GM21381 (cell line): Measurements from ENCODE around the gene SHISAL1.

Experiments
- ATAC-seq: cut with Tn5 transposase; IDR thresholded peaks from one replicate; pipeline ENCODE4 v1.9.1; 2021; ENCODE audit warnings: mild to moderate bottlenecking, moderate library complexity; ENCODE audit not compliant: unreplicated experiment

SHISAL1 gene

GRCh38 chr22:44344407-44344806 lies 31.7 kb upstream of the SHISAL1 start:
- no peak for ATAC-seq

DNA sequence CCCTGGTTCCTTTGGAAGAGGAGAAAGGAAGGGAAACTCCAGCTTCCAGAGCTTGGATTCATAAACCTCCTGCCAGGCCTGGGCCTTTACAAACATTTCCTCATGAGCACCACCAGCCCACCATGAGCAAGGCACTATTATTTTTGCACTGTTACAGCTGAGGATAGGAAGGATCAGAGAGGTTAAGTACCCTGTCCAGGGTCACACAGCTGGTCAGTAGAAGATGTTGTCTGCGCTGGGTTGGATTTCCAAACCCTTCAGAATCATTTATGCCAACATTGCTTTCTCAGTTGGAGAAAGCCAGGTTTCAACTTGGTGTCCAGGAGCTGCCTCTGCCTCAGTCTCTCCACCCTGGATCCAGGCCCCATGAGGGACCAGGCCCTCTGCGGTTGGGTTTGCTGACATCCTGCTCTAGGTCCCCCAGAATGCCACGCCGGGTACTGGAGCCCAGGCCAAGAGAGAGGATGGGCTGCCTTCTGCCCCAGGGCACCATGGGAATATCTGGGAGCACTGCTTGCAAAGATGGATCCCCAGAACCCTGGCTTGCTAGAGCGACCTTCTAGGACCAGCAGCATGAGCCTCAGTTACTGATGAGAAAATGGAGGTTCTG lies 29.7 kb upstream of the SHISAL1 start:
- ATAC-seq: no peak

DNA sequence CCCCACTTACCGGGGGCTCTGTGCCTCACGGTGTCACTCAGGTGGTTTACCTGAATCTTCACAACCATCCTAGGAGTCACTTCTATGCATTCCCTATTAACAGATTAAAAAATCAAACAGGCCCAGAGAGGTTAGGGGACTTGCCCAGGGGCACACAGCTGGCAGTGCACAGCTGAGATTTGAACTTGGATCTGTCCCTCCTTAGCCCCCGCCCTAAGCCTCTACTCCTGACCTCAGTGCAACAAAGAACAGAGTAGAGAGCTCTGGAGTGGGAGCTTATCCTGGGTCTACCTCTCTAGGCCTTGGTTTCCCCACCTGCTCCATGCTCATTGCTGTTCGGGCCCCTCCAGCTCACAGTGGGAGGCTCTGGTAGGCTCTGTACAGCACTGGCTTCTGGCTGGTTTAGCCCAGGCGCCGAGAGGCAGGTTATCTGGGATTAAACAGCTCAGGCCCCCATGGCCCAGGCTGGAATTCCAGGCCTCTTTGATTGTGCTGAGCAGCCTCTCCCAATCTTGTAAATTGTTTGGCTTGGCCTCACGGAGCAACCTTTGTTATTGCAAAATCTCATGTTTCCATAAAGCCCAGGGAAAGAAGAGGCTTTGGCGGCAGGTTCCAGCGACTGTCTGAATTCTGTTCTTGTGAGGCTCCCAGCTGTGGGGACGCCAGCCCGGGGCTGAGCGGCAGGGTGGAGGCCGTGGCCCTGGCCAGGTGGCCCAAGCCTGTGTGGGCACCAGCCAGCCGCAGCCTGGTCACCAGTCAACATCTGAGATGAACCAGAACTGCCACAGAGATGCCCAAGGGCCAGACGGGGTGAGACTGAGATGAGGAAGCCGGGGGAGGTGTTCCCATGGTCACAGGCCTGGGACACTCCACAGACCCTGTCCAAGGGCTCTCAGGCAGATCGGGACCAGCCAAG lies 28.9 kb upstream of the SHISAL1 start:
- ATAC-seq: no peak

DNA sequence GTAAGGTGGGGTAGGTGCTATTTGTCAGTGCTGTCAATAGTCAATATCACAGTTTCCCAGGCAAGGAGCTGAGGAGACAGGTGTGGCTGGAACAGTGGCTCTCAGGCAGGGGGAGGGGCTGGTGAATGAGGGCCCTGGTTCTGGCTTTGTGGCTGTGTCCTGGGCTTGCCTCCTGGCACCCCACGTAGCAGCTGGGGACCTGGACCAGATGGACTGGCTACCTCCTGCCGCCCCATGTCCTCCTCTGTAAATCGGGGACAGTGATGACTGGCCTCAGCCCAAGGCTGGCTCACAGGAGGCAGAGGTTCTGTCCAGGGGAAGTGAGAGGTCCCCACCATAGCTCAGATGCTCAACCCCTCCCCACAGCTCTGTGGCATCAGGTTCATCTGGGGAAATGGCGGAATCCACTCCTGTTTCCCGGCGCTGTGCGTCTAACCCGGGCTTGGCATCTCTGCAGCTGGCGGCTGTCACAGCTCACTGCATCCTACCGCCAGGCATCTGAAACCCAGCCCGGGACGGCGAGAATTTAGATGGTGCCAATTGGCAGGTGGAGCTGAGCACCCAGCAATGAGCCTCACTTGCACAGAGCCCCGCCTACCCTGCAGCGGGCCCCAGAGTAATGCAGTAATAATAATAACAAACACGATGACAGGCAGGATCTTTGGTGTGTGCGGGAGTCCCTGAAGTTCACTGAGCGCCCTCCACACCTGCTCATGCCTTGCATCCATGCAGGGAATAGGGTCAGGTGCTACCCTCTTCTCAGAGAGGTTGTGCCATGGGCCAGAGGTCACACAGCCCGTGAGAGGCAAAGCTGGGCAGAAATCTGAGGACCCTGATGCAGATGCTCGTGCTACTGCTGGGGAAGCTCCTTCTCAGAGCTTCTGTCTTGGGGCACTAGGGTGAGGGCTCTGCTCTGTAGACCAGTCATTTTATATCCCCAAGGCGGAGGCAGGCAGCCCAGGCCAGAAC lies 27.8 kb upstream of the SHISAL1 start:
- no peak for ATAC-seq

DNA sequence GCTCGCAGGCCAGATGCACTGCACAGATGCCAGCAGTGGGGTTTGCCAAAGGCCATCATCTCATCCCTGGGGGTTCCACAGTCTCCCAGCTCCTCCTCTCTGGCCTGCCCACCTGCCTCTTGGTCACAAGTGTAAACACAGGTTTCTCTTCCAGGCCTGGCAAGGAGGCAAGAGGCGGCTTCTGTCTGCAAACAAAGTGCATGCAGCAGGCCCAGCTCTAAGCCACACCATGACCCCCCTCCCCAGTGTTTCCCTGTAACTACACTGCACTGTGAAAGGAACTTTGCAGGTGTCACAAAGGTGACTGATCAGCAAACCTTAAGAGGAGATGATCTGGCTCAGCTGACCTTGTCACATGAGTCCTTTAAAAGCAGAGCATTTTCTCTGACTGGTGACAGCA lies 26.2 kb upstream of the SHISAL1 start:
- no peak for ATAC-seq

DNA sequence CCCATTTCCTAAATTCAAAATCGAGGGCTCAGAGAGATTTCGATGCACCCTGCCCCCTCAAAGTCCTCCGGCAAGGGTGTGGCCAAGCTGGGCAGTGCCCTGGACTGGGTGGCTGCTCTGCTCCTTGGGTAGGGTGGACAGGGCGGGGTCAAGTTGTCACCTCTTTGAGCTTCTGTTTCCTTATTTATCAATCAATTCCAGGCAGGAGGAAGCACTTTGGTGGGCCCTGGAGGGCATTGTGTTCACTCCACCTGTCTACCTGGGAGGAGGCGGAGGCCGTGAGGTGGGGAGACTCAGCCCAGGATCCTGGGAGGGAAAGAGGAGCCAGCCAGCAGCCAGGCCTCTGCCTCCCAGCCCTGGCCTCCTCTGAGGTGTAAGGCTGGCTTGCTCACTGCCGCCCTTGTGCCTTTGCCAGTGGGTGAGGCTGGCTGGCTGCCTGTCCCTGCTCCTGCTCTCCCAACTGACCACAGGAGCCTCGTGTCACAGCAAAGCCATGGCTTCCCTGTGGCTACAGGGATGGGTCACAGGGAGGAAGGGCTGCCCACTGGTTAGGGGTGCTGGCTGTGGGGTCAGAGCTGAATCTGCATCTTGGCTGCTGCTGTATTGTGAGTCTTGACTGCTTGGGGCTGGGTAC lies 25.5 kb upstream of the SHISAL1 start:
- ATAC-seq: no peak

DNA sequence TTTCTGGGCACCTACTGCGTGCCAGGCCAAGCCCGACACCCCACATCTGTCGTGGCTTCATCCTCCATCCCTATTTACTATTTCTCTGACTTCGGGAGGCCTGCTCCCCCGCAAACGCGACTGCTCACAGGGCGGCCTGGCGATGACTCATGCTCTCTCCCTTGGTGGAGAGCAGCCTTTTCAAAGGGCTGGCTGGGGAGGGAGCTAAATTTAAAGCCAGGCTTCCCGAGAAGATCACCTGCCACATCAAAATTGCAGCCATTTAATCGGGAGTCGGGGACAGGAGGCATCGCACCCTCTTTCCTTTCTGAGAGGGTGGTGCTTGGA lies 24.9 kb upstream of the SHISAL1 start:
- ATAC-seq: no peak

DNA sequence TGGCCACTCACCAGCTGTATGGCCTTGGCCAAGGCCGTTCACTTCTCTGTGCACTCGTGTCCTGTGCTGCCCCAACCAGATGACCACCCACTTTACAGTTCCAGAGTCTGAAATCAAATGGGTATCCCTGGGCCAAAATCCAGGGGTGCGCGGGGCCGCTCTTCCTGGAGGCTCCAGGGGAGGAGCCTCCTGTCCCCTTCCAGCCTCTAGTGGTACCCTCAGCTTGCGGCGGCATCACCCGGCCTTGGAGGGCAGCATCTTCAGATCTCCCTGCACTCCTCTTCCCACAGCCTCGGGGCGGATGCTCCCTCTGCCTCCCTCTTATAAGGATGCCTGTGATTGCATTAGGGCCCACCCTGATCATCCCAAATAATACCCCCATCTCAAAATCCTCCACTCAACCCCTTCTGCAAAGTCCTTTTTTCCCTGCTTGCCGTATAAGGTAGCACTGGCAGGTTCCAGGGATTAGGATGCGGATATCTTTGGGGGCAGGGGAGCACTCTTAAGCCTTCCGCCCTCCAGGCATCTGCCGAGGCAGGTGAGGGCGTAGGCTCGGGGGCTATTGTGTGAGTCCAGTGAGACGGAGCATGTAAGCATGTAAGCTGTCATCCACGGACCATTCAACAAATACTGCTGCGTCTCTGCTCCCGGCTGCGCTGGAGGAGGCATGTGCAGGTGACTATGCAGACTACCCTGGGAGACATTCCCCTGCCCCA lies 24.4 kb upstream of the SHISAL1 start:
- ATAC-seq: no peak

DNA sequence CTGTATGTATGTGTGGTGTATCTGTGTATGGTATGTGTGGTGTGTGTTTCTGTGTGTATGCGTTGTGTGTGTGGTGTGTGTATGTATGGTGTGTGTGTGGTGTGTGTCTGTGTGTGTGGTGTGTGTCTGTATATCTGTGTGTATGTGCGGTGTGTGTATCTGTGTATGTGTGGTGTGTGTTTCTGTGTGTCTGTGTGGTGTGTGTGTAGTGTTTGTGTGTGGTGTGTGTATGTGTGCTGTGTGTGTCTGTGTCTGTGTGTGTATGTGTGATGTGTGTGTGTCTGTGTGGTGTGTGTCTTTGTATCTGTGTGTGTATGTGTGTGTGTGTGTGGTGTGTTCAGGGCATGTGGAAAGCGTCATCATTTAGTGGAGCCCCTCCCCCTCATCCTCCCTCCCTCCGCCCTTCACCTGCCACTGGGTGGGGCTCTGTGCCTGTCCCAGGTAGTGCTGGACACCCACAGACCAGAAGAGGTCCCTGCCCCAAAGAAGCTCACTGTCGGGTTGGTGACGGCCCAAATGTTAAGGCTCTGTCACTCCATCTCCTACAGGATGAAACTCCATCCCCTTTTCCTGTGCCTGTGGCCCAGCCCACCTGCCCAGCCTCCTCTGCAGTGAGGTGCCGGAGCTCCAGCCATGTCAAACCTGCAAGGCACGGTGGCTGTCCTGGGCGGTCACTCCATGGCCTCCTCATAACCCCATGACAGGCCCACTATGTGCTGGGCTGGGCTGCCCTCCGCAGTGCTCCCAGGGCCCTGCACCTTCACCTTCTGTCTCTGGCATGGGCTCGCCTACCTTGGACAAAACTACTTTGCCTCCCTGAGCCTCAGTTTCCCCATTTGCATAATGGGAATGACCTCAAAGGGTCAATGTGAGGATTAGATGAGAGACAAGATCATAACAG lies 23.4 kb upstream of the SHISAL1 start:
- ATAC-seq: no peak

- no peak for ATAC-seq
These were observed 22.5 kb upstream of the SHISAL1 start for GRCh38 chr22:44335066-44335839.

GRCh38 chr22:44333847-44334635 lies 21.3 kb upstream of the SHISAL1 start:
- ATAC-seq: no peak

- no peak for ATAC-seq
These were observed 20.2 kb upstream of the SHISAL1 start for GRCh38 chr22:44332946-44333345.

- ATAC-seq: no peak
These were observed 19.3 kb upstream of the SHISAL1 start for GRCh38 chr22:44331881-44332714.

- no peak for ATAC-seq
These were observed 18.3 kb upstream of the SHISAL1 start for GRCh38 chr22:44330744-44331660.

GRCh38 chr22:44330188-44330743 lies 17.5 kb upstream of the SHISAL1 start:
- ATAC-seq: no peak
